ENCODE results near the gene PTCH2.

GRCh38 chr1:44787506-44787905 lies 55.5 kb downstream of the PTCH2 start:
- TF ChIP-seq TCF4 (CRISPR knock-in tag; IDR thresholded peaks at IDR 0.05; ENCODE audit: borderline replicate concordance): no peak
- no peak for TF ChIP-seq ZNF70 (CRISPR knock-in tag; IDR thresholded peaks at IDR 0.05)
- TF ChIP-seq ZNF8 (CRISPR knock-in tag; IDR thresholded peaks at IDR 0.05): no peak
- no peak for TF ChIP-seq SNAI2 (CRISPR knock-in tag; IDR thresholded peaks at IDR 0.05)
- TF ChIP-seq PATZ1 (CRISPR knock-in tag; IDR thresholded peaks at IDR 0.05; ENCODE audit: borderline replicate concordance): no peak
- TF ChIP-seq PPARA (CRISPR knock-in tag; IDR thresholded peaks at IDR 0.05; ENCODE audit: borderline replicate concordance): no peak
